Stimulated activated naive B cell treated with anti-CD40 and anti-IgM and Interleukin-4, amounts not matched to agents 10 μg/mL and 1 μg/mL and 100 μg/mL, for 72 hours (primary cell): ENCODE measurements around the gene RUSF1.
"Not testable (repeated sequence)": the region's sequence is repeated elsewhere in the genome, so short reads cannot be mapped to it uniquely, and the experiment has no call there.

Experiments used
- ATAC-seq, 2 donors: fragments of 150-1000 bp; cut with Tn5 transposase; replicated peaks; 2 replicates each; pipeline ENCODE4 v1.10.0; 2021; ENCODE audit warnings: moderate library complexity in 1 of 2
- DNase-seq: peaks from one replicate; pipeline ENCODE4 v3.0.0; 2021
- H3K27ac Mint-ChIP-seq: one replicate; pipeline ENCODE4 v1.8.0; 2022; ENCODE audit warnings: mild to moderate bottlenecking, mixed read lengths
- H3K27me3 Mint-ChIP-seq, 2 donors: one replicate each; pipeline ENCODE4 v1.8.0; 2022; ENCODE audit warnings: mixed read lengths in 2 of 2
- H3K36me3 Mint-ChIP-seq, 2 donors: one replicate each; pipeline ENCODE4 v1.8.0; 2022; ENCODE audit warnings: mixed read lengths in 2 of 2, mild to moderate bottlenecking in 1 of 2
- H3K4me1 Mint-ChIP-seq, 2 donors: one replicate each; pipeline ENCODE4 v1.8.0; 2022; ENCODE audit warnings: mixed read lengths in 2 of 2, mild to moderate bottlenecking in 1 of 2
- H3K4me3 Mint-ChIP-seq, 2 donors: one replicate each; pipeline ENCODE4 v1.8.0; 2022; ENCODE audit warnings: mild to moderate bottlenecking in 2 of 2, mixed read lengths in 2 of 2, moderate library complexity in 1 of 2
- H3K9me3 Mint-ChIP-seq, 2 donors: one replicate each; pipeline ENCODE4 v1.8.0; 2022; ENCODE audit warnings: mixed read lengths in 2 of 2, mild to moderate bottlenecking in 1 of 2

RUSF1 gene

DNA sequence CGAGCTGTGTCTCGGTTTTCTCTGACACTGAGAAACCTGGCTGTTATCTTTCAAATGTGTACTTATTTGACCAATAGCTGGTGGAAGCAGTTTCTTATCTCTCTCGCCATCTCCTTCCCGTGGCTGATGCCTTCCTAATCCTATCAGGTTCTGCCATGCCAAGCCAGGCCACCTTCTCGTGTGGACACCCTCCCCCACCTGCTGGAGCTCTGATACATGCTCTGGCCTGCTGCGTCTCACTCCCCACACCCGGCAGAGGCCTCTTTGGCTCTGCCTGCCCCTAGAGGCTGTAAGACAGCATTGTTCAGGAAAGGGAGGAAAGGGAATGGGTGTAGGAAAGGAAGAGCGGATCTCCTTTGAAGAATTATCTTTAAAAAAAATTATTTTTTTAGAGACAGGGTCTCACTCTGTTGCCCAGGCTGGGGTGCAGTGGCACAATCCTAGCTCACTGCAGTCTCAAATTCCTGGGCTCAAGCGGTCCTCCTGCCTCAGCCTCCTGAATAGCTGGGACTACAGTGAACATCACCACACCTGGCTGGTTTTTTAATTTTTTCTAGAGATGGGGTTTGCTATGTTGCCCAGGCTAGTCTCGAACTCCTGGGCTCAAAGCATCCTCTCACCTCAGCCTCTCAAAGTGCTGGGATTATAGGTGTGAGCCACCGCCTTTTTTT is 56.4 kb downstream of the RUSF1 start:
- Mint-ChIP-seq H3K27ac (no peak overlapping the region), H3K4me3 (no peak overlapping the region), H3K4me1 (peaks cover 19 to 43% of the 10 kb centered on the region in 2 donors), H3K27me3 (no peaks in the 10 kb centered on the region), H3K36me3 (peaks cover 10 to 14% of the 10 kb centered on the region in 2 donors), H3K9me3 (no peaks in the 10 kb centered on the region)
- ATAC-seq (peak; percentile 65 to 74), DNase-seq (no peak)

DNA sequence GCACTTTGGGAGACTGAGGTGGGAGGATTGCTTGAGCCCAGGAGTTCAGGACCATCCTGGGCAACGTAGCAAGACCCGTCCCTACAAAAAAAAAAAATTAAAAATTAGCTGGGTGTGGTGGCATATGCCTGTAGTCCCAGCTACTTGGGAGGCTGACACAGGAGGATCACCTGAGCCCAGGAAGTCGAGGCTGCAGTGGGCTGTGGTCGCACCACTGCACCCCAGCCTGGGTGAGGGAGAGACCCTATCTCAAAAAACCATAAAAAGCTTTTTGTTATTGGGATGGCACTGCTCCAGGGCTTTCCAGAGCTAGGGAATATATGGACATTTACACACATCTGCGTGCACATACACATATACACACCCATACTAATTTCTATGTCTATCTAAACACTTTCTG is 57.0 kb downstream of the RUSF1 start:
- H3K27me3 Mint-ChIP-seq = no peaks in the 10 kb centered on the region
- no peaks in the 10 kb centered on the region for H3K9me3 Mint-ChIP-seq
- ATAC-seq (no peak), DNase-seq (no peak)
- no peak overlapping the region for H3K4me3 Mint-ChIP-seq
- H3K4me1 Mint-ChIP-seq = peaks cover 19 to 39% of the 10 kb centered on the region in 2 donors
- H3K27ac Mint-ChIP-seq = no peak overlapping the region
- peaks cover 10 to 14% of the 10 kb centered on the region in 2 donors for H3K36me3 Mint-ChIP-seq

DNA sequence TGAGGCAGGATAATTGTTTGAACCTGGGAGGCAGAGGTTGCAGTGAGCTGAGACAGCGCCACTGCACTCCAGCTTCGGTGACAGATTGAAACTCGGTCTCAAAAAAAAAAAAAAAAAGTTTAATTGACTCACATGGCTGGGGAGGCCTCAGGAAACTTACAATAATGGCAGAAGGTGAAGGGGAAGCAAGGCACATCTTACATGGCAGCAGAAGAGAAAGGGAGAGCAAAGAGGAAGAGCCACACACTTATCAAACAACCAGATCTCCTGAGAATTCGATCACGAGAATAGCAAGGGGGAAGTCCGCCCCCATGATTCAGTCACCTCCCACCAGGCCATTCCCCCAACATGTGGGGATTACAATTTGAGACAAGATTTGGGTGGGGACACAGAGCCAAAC is 62.3 kb downstream of the RUSF1 start:
- not testable (repeated sequence) for H3K36me3 Mint-ChIP-seq, ATAC-seq, H3K27me3 Mint-ChIP-seq, DNase-seq, H3K4me3 Mint-ChIP-seq, H3K27ac Mint-ChIP-seq, H3K9me3 Mint-ChIP-seq
- peaks cover 12 to 16% of the 10 kb centered on the region in 2 donors for H3K4me1 Mint-ChIP-seq

DNA sequence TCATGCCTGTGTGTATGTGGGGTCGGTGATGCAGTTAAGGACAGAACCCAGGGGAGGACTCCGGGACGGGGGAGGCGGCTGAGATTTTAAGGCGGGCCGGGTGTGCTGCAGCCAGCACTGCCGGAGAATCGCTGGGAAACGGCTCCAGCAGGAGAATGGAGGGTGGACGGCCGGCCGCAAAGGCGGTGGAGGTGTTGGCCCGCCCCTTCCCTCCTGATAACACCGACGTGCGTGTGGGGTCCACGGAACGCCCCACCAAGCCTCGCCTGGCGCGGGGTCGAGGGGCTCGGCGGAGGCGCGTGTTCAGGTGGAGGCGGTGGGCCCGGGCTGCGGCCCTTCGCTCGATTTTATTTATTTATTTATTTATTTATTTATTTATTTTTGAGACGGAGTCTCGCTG is 66.2 kb downstream of the RUSF1 start:
- H3K9me3 Mint-ChIP-seq = no peaks in the 10 kb centered on the region
- peaks cover 23 to 32% of the 10 kb centered on the region in 2 donors for H3K4me1 Mint-ChIP-seq
- no peak for ATAC-seq
- peaks cover 4 to 6% of the 10 kb centered on the region in 2 donors for H3K27me3 Mint-ChIP-seq
- H3K36me3 Mint-ChIP-seq = peaks cover 0 to 5% of the 10 kb centered on the region in 2 donors
- no peak overlapping the region for H3K27ac Mint-ChIP-seq
- no peak for DNase-seq
- peak overlapping the region; percentile 77 to 88 for H3K4me3 Mint-ChIP-seq

DNA sequence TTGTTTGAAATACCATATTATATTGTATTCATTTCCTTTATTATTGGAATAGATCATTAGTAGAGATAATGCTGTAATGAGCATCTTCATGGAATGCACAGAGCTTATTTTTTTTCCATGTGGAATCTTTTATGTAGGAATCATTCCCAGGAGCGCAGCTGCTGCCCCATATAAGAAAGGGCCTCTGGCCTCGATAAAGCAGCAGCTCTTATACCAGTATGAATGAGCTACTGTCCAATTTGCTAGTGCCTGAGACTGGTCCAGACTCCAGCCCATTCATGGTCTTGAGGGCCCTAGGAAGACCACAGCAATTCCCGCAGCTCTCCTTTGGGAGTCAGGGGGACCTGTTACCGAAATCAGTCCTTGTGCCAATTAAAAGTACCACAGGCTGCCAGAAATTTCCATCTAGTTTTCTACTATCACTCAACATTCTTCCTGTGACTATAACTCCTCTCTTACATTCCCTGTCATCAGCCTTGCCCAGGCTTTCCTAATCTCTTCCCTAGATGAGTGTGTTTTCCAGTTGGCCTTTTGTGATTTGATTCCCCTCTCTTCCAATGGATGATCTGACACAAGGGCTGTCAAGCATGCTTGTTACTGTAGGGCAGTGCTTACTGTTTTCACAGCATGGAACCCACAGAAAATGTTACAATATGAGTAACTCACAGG is 67.5 kb downstream of the RUSF1 start:
- Mint-ChIP-seq H3K4me1 (peaks cover 20 to 32% of the 10 kb centered on the region in 2 donors), H3K36me3 (no peaks in the 10 kb centered on the region), H3K27ac (no peak overlapping the region), H3K9me3 (no peaks in the 10 kb centered on the region), H3K4me3 (no peak overlapping the region), H3K27me3 (peaks cover 4 to 6% of the 10 kb centered on the region in 2 donors)
- no peak for ATAC-seq
- DNase-seq = no peak

DNA sequence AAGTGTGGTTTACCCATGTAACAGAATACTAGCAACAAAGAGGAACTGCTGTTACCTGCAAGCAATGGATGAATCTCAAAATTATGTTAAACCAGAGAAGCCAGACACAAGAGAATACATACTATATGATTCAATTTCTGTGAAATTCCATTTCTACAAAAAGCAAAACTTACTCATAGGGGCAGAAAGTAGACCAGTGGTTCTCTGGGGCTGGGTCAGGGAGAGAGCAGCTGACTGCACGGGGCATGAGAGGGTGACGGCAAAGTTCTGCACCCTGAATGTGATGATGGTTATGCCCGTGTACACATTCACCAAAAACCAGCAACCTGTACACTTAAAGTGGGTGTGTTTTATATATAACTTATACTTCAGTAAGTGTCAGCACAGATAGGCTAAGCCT is 68.7 kb downstream of the RUSF1 start:
- ATAC-seq (no peak), DNase-seq (no peak)
- no peaks in the 10 kb centered on the region for H3K9me3 Mint-ChIP-seq
- H3K4me1 Mint-ChIP-seq = peaks cover 20 to 32% of the 10 kb centered on the region in 2 donors
- no peak overlapping the region for H3K27ac Mint-ChIP-seq
- no peaks in the 10 kb centered on the region for H3K36me3 Mint-ChIP-seq
- no peak overlapping the region for H3K4me3 Mint-ChIP-seq
- H3K27me3 Mint-ChIP-seq = peaks cover 4 to 6% of the 10 kb centered on the region in 2 donors
